Measurements from ENCODE around the gene SLC24A3.

SLC24A3 gene

GRCh38 chr20:19212469-19212815 lies at the start of gene SLC24A3:
TSS of gene SLC24A3 (plus strand) at chr20:19212642.
- no peak for DNase-seq

- DNase-seq = no peak
Measured at GRCh38 chr20:19170148-19170547, 42.3 kb upstream of the SLC24A3 start.

DNA sequence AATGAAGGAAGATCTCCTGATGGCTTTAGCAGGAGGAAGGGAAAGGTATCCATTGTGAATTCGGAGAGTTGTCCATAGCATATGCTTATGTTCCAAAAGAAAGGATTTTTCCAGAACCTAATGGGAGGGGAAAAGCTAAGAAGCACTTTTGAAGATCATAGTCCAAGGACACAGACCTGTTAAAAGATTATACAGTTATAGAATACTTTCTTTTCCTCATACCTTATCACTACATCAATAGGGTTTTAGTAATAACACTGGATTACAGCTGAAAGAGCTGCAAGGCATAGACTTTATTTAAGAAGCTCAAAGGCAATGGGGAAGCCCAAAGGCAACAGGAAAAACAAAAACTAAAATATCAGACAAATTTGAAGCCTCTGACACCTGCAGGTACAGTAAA lies 39.8 kb upstream of the SLC24A3 start:
- no peak for DNase-seq

DNA sequence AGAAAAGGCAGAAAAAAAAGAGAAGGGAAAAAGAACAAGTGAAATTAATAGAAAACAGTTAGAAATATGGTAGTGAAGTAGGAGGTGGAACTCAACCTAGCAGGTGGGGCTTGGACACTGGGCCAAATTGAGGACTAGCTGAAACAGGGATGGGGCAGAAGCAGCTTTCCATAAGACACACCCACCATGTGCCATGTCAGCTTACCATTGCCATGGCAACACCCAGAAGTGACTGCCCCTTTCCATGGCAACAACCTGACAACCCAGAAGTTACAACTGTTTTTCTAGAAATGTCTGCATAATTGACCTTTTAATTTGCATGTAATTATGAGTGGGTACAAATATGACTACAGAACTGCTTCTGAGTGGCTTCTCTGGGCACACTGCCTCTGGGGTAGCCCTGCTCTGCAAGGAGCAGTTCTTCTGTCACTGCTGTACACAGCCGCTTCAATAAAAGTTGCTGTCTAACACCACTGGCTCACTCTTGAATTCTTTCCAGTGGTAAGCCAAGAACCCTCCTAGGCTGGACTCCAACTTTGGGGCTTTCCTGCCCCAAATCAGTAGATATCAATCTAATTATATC lies 35.9 kb upstream of the SLC24A3 start:
- no peak for DNase-seq

GRCh38 chr20:19181552-19181951 lies 30.9 kb upstream of the SLC24A3 start:
- no peak for DNase-seq

GRCh38 chr20:19185083-19185482 lies 27.4 kb upstream of the SLC24A3 start:
- no peak for DNase-seq

DNA sequence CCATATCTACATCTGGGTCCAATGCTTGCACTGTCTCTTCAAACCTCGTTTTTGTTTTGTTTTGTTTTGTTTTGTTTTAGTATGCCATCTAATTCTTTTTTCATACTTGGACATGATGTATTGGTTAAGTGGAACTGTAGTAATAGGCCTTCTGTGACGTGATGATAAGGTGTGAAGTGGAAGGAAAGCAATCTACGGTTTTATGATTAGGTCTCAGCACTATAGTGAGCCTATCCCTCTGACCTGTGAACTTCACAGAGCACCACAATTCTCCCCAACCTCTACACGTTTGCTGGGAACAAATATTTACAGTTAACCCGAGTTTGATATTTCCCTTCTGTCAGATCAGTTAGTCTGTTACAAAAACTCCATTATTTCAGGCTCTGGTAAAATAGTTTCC lies 19.1 kb upstream of the SLC24A3 start:
- DNase-seq = no peak

DNA sequence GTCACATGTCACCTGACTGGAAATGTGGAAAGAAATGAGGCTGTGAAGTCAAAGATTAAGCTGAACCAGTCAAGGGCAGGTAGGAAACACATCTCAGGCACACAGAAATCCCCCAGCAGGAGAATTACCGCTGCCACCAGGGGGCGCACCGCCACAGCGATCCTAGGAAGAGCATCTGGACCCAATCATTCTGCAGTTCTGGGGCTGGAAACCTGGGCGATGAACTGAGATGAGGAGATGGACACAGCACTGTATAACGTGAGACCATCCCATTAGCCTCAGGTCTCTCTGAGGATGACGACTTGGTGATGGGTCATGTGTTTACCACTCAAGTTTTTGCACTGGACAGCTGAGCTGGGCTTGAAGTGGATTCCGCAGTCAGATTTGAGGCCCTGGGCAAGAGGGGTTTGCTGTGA lies 6.5 kb upstream of the SLC24A3 start:
- peak; percentile 68 for DNase-seq

DNA sequence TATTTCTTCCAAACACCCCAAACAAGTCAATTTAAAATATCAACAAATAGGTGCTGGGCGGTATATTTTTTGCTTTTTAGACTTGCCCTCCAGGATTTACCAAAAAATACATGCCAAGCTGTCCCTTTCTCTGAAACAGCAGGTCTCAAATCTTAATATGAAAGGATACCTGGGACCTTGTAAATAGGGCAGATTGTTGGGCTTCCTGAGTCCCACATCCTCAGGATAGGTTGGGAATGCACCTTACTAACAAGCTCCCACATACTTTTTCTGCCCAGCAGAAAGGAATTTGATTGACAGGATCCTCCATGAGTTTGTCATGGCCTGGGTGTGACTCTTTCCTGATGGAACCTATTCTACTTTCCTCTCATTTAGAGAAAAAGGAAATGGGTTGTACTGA lies 4.9 kb upstream of the SLC24A3 start:
- DNase-seq = no peak

DNA sequence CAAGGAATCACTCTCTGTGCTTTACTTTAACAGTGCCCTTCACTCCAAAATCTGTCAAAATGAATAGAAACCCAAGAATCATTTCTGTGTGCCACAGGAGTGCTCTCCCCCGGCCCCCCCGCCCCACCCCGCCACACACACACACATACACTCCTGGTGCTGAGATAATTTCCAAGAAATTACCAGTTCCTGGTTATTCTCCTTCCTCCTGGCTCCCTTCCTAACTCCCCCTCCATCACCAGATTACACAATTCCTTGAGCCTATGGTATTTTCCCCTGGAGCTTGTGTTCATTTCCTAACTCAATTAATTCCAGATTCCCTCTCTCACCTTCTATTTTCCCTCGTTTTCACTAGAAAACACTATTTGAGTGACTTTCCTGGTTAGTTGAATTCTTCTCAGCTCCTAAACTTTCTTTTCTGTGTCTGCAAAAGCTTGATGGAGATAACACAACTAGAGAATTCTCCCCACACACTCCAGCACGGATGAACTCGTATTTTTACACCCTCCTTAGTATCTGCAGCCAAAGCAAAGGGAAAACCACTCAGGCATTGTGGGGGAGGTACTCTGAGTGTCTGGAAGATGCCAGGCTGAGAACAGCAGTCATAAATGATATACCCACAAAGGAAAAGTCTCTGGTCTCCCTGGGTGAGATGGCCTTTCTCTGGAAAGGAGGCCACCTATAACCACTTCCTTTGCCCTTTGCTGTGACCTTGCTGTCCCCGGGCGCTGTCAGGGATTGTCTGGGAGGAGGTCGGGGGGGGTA lies 1.9 kb upstream of the SLC24A3 start:
- no peak for DNase-seq

- DNase-seq = no peak
Measured at GRCh38 chr20:19211252-19211651, 1.2 kb upstream of the SLC24A3 start.

DNA sequence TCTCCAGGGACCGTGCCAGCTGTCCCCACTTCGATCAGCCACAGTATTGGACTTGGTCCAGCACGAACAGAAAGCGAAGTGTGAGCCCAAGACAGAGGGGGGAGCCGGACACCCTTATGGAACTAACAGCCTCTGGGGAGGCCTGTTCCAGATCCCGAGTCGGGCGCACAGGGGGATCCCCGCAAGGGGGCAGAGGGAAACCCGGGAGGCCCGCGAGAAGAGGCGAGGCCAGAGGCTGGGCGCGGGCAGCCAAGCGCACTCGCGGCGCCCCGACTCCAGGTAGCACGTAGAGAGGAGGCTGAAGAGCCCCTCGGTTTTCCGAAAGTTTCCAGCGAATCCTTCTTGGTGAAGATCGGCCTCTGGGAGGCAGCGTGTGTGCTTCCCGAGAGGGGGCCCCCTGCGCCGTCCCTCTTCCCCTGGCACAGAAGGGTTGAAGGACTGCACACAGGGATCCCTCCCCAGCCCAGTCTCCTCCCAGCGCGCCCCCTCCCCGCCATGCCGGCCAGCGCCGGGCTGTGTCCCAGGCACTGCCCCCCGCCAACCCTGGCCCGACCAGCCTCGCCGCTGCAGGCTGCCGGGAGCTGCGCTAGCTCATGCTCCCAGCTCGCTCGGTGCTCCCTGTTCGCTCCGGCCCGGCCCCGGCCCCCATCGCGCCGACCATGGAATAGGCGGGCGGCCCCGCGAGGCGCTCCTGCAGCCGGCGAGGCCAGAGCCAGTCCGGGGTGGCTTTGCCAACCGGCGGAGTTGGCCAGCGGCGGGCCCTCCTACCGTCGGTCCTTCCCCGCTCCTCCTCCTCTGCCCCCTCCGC lies 577 bp upstream of the SLC24A3 start:
- no peak for DNase-seq

DNA sequence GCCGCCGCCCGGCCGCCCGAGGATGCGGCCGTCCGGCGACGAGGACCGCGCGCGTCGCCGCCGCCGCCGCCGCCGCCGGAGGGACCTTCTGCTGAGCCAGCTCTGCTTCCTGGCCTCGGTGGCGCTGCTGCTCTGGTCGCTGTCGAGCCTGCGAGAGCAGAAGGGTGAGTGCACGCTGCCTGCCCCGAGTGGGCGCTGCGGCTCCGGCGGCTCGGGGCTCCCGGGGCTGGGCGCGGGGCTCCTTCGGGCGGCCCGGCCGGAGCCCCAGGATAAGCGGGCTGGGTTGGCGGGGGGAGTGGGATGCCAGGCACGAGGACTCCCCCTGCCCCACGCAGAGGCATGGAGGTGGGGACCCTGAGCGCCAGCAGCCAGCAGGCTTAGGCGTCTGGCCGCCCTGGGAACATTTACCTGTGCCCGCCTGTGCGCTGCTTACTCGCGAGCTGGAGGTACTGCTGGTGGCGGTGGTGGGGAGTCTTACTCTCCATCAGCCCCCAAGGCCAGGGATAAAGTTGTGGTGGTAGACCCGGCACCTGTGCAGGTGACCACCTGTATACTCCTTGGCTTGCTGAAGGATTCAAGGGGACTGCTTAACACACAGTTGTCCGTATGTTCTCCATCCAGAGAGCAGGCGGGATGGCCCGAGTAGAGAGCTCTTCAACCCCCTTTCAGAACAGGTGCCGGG lies 520 bp downstream of the SLC24A3 start:
- peak; percentile 67 for DNase-seq

GRCh38 chr20:19213946-19214490 lies 1.6 kb downstream of the SLC24A3 start:
- DNase-seq = no peak

DNA sequence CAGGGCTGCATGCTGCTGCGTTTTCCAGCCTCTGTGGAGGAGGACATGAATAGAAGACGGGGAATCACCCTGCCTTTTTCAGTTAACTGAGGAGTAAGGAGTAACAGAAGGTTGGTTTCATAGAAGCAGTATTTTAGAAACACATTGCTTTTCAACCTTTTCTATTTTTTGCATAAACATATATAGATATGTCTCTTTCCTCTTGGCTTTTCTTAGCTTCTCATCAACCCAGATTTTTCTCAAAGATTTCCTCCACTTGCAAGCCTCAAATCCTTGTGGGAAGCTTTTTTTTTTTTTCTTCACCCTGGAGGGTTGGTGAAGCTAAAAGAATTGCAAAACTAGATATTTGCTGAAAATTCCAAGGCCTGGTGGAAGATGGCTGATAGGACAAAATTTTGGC lies 6.0 kb downstream of the SLC24A3 start:
- no peak for DNase-seq

DNA sequence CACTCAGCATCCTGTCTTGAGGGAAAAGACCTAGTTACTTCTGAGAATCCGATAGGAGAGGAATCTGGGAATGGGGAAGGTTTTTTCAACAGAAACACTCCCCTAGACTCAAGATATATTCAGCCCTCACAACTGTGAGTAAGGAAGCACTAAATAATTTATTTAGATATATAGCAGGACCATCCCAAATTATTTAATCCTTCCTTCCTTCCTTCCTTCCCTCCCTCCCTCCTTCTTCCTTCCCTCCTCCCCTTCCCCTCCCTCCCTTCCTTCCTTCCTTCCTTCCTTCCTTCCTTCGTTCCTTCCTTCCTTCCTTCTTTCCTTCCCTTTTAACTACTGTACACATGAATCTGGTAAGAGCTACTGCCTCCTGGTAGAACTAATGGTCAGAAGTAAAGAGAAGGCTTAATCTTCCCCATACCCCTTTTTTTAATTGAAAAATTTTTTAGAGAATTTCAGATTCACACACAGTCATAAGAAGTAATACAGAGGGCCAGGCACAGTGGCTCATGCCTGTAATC lies 10.1 kb downstream of the SLC24A3 start:
- DNase-seq = no peak

GRCh38 chr20:19223640-19224039 lies 11.2 kb downstream of the SLC24A3 start:
- DNase-seq = no peak

DNA sequence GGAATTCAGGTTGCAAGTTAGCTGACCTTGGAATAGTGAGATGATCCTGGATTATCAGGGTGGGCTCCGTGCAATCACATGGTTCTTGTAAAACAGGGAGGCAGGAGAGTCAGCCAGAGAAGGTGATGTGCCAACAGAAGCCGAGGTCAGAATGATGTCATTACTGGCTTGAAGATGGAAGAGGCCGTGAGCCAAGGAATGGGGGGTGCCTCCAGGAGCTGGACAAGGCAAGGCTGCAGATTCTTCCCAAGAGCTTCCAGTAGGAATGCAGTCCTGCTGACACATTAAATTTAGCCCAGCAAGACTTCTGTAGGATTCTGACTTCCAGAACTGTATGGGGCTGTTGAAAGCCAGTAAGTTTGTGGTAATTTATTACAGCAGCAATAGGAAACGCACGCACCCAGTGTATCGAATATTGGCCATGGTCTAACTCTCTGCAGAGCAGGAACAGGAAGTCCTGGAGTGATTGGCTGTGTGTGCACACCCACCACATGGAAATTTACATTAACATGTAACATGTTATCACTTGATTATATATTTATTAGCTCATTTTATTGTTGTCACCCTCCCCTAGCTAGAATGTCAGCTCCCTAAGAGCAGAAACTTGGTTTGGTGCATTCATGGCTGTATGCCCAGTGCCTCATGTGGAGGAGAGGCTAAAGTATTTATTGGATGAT lies 19.1 kb downstream of the SLC24A3 start:
- DNase-seq = no peak

DNA sequence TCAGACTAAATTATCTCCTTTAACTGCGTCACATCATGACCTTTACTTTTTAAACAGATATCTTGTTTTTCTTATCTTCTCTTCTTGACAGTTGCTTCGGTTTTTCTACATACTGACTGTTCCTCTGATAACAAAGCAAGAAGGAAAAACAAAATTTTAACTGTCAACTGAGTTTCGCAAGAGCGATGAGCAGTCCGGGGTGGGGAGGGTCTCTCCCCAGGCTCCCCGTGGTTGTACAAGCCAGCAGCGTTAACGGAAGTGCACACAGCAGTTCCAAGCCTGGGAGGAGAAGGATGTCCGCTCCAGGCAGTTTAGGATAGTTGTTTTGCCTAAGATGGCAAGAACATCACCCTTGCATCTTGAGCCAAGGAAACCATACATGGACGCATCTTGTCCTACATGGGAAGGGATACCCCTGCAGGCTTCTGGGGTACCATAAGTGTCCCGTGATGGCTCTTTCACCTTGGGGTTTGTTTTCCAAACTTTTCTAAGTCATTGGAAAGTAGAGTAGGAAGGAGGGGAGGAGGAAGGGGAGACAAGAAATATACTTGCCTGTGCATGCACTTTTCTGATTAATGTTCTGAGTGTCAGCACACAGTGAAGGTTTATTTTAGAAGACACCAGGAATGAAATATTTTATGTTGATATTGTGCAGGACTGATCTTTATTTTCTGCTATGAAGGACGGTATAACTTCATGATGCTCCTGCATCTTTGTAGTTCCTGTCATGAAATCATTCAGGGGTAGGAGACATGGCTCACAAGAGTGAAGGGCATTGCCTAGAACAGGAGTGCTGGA lies 20.8 kb downstream of the SLC24A3 start:
- DNase-seq = no peak

DNA sequence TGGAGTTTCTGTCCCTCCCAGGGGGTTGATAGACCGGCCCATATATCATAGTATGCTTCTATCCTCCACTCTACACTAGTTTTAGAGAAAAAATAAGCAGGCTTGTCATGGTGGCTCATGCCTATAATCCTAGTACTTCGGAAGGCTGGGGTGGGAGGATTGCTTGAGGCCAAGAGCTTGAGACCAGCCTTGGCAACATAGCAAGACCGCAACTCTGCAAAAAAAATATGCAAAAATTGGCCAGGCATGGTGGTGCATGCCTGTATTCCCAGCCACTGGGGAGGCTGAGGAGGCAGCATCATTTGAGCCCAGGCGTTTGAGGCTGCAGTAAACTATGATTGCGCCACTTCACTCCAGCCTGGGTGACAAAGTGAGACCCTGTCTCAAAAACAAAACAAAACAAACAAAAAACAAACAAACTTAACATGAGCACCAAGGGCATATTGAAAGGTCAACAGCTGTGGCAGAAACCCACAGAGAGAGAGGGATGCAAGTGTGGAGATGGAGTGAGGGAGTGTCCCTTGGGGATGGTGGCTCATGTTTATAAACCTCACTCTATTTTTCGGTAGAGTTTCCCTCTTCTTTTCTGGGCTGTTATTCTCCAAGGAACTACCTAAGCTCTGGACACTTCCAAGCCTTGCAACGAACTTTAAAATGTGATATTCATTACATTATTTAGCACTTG lies 24.1 kb downstream of the SLC24A3 start:
- DNase-seq = no peak

- no peak for DNase-seq
Measured at GRCh38 chr20:19241440-19241839, 29.0 kb downstream of the SLC24A3 start.

Data from RPMI8226 (cell line).